ENCODE data around the gene METTL1.

The METTL1 gene

GRCh38 chr12:57735952-57736740, 35.8 kb downstream of the METTL1 start:
- DNase-seq, result no peak

- no peak for DNase-seq
Observed at GRCh38 chr12:57735198-57735855, 36.6 kb downstream of the METTL1 start.

GRCh38 chr12:57734591-57734990, 37.3 kb downstream of the METTL1 start:
- DNase-seq, result no peak

GRCh38 chr12:57733928-57734327, 38.0 kb downstream of the METTL1 start:
- no peak for DNase-seq

GRCh38 chr12:57732726-57733593, 38.9 kb downstream of the METTL1 start:
- no peak for DNase-seq

- no peak for DNase-seq
Observed at GRCh38 chr12:57732270-57732669, 39.6 kb downstream of the METTL1 start.

- no peak for DNase-seq
Observed at GRCh38 chr12:57731411-57732080, 40.4 kb downstream of the METTL1 start.

GRCh38 chr12:57730336-57731067, 41.4 kb downstream of the METTL1 start:
- DNase-seq, result no peak

GRCh38 chr12:57729321-57729844, 42.5 kb downstream of the METTL1 start:
- no peak for DNase-seq

- no peak for DNase-seq
Observed at GRCh38 chr12:57727758-57728395, 44.0 kb downstream of the METTL1 start.

GRCh38 chr12:57726884-57727757, 44.8 kb downstream of the METTL1 start:
- DNase-seq, result no peak

- no peak for DNase-seq
Observed at GRCh38 chr12:57726151-57726883, 45.6 kb downstream of the METTL1 start.

- no peak for DNase-seq
Observed at GRCh38 chr12:57725851-57726150, 46.1 kb downstream of the METTL1 start.

- no peak for DNase-seq
Observed at GRCh38 chr12:57724936-57725740, 46.8 kb downstream of the METTL1 start.

- no peak for DNase-seq
Observed at GRCh38 chr12:57724003-57724935, 47.6 kb downstream of the METTL1 start.

- no peak for DNase-seq
Observed at GRCh38 chr12:57723630-57723962, 48.3 kb downstream of the METTL1 start.

- DNase-seq, result no peak
Observed at GRCh38 chr12:57722716-57723629, 48.9 kb downstream of the METTL1 start.

Measured in bone marrow (tissue), 2 donors.